BLaER1 treated with 17β-estradiol and CSF1 and Interleukin-3, amounts not matched to agents 10 nM and 100 nM (cell line): Measurements from ENCODE around the gene PLPP4.

Experiments
- H3K27ac ChIP-seq, 11 experiments: shearing (Covaris generic); formaldehyde crosslinking; 2 replicates each; pipeline ENCODE4 v1.8.1; 2022
- H3K27me3 ChIP-seq, 11 experiments: shearing (Covaris generic); formaldehyde crosslinking; 2 replicates each; pipeline ENCODE4 v1.8.1; 2022
- H3K36me3 ChIP-seq, 11 experiments: shearing (Covaris generic); formaldehyde crosslinking; 2 replicates each; pipeline ENCODE4 v1.8.1; 2022
- H3K4me1 ChIP-seq, 10 experiments: shearing (Covaris generic); formaldehyde crosslinking; 2 replicates each; pipeline ENCODE4 v1.8.1; 2022
- H3K4me2 ChIP-seq, 11 experiments: shearing (Covaris generic); formaldehyde crosslinking; 2 replicates each; pipeline ENCODE4 v1.8.1; 2022
- H3K4me3 ChIP-seq, 10 experiments: shearing (Covaris generic); formaldehyde crosslinking; 2 replicates each; pipeline ENCODE4 v1.8.1; 2022
- H3K9ac ChIP-seq, 11 experiments: shearing (Covaris generic); formaldehyde crosslinking; 2 replicates each; pipeline ENCODE4 v1.8.1; 2022
- H3K9me3 ChIP-seq, 11 experiments: shearing (Covaris generic); formaldehyde crosslinking; replicated peaks in 1 of 11; 2 replicates each; pipeline ENCODE4 v1.8.1; 2022
- H4K20me1 ChIP-seq, 11 experiments: shearing (Covaris generic); formaldehyde crosslinking; 2 replicates each; pipeline ENCODE4 v1.8.1; 2022
- Cebpa-rat ChIP-seq, 11 experiments: shearing (Covaris generic); IDR thresholded peaks; 2 replicates each; pipeline ENCODE4 v1.8.1; 2022

The PLPP4 gene

GRCh38 chr10:120540486-120540885 lies 83.5 kb downstream of the PLPP4 start:
- H3K4me2 ChIP-seq: no peak overlapping the region
- TF ChIP-seq Cebpa-rat (IDR thresholded peaks at IDR 0.05): no peak
- no peaks in the 10 kb centered on the region for H3K36me3 ChIP-seq
- H3K27me3 ChIP-seq: no peaks in the 10 kb centered on the region
- H3K27ac ChIP-seq: no peak overlapping the region
- no peaks in the 10 kb centered on the region for H4K20me1 ChIP-seq
- no peak overlapping the region for H3K9ac ChIP-seq
- no peak overlapping the region for H3K4me3 ChIP-seq
- no peaks in the 10 kb centered on the region for H3K9me3 ChIP-seq
- H3K4me1 ChIP-seq: no peaks in the 10 kb centered on the region

- H3K4me1 ChIP-seq: no peaks in the 10 kb centered on the region
- H3K36me3 ChIP-seq: no peaks in the 10 kb centered on the region
- TF ChIP-seq Cebpa-rat (IDR thresholded peaks at IDR 0.05): no peak
- no peaks in the 10 kb centered on the region for H3K27me3 ChIP-seq
- H3K9me3 ChIP-seq: no peaks in the 10 kb centered on the region
- H3K27ac ChIP-seq: no peak overlapping the region
- no peak overlapping the region for H3K9ac ChIP-seq
- no peak overlapping the region for H3K4me3 ChIP-seq
- no peak overlapping the region for H3K4me2 ChIP-seq
- H4K20me1 ChIP-seq: no peaks in the 10 kb centered on the region
Observed at GRCh38 chr10:120541984-120542383, 85.0 kb downstream of the PLPP4 start.

GRCh38 chr10:120542591-120542990 lies 85.6 kb downstream of the PLPP4 start:
- Histone ChIP-seq H3K9ac (no peak overlapping the region), H3K27ac (no peak overlapping the region), H3K4me1 (no peaks in the 10 kb centered on the region), H3K36me3 (no peaks in the 10 kb centered on the region), H3K4me3 (no peak overlapping the region), H3K9me3 (no peaks in the 10 kb centered on the region), H4K20me1 (no peaks in the 10 kb centered on the region), H3K4me2 (no peak overlapping the region), H3K27me3 (no peaks in the 10 kb centered on the region)
- no peak for TF ChIP-seq Cebpa-rat (IDR thresholded peaks at IDR 0.05)

- Histone ChIP-seq H3K36me3 (no peaks in the 10 kb centered on the region), H3K27me3 (no peaks in the 10 kb centered on the region), H3K4me1 (no peaks in the 10 kb centered on the region), H3K4me3 (no peak overlapping the region), H3K9ac (no peak overlapping the region), H3K27ac (no peak overlapping the region), H4K20me1 (no peaks in the 10 kb centered on the region), H3K4me2 (no peak overlapping the region), H3K9me3 (peaks cover 0 to 4% (median 0%) of the 10 kb centered on the region in 11 experiments; a peak in 5 of 22 replicates)
- no peak for TF ChIP-seq Cebpa-rat (IDR thresholded peaks at IDR 0.05)
Observed at GRCh38 chr10:120543291-120543690, 86.3 kb downstream of the PLPP4 start.

GRCh38 chr10:120548210-120548609 lies 91.2 kb downstream of the PLPP4 start:
- Histone ChIP-seq H3K27ac (no peak overlapping the region), H3K27me3 (no peaks in the 10 kb centered on the region), H3K4me1 (no peaks in the 10 kb centered on the region), H4K20me1 (no peaks in the 10 kb centered on the region), H3K9me3 (peaks cover under 1 to 19% (median 5%) of the 10 kb centered on the region in 11 experiments; a peak in 21 of 22 replicates), H3K4me3 (no peak overlapping the region), H3K4me2 (no peak overlapping the region), H3K36me3 (no peaks in the 10 kb centered on the region), H3K9ac (no peak overlapping the region)
- TF ChIP-seq Cebpa-rat (IDR thresholded peaks at IDR 0.05): no peak

GRCh38 chr10:120552262-120552661 lies 95.2 kb downstream of the PLPP4 start:
- no peak for TF ChIP-seq Cebpa-rat (IDR thresholded peaks at IDR 0.05)

GRCh38 chr10:120553911-120554310 lies 96.9 kb downstream of the PLPP4 start:
- no peak for TF ChIP-seq Cebpa-rat (IDR thresholded peaks at IDR 0.05)
- Histone ChIP-seq H4K20me1 (no peaks in the 10 kb centered on the region), H3K9ac (no peak overlapping the region), H3K27ac (no peak overlapping the region), H3K4me2 (no peak overlapping the region), H3K9me3 (peaks cover 14 to 35% (median 20%) of the 10 kb centered on the region in 11 experiments), H3K4me1 (no peaks in the 10 kb centered on the region), H3K27me3 (no peaks in the 10 kb centered on the region), H3K36me3 (0 out of 22 replicates have a peak, but pooled peaks cover 0 to 3% (median 0%) of the 10 kb centered on the region in 11 experiments), H3K4me3 (no peak overlapping the region)

More at GRCh38 chr10:120552262-120552661, 95.2 kb downstream of the PLPP4 start:
- H3K4me1 ChIP-seq: no peaks in the 10 kb centered on the region
- H3K27me3 ChIP-seq: no peaks in the 10 kb centered on the region
- H4K20me1 ChIP-seq: no peaks in the 10 kb centered on the region
- H3K36me3 ChIP-seq: 0 out of 22 replicates have a peak, but pooled peaks cover 0 to 3% (median 0%) of the 10 kb centered on the region in 11 experiments
- peaks cover 14 to 42% (median 21%) of the 10 kb centered on the region in 11 experiments for H3K9me3 ChIP-seq
- no peak overlapping the region for H3K4me3 ChIP-seq
- no peak overlapping the region for H3K4me2 ChIP-seq
- H3K9ac ChIP-seq: no peak overlapping the region
- H3K27ac ChIP-seq: no peak overlapping the region

GRCh38 chr10:120555436-120555835 lies 98.4 kb downstream of the PLPP4 start:
- Histone ChIP-seq H4K20me1 (no peaks in the 10 kb centered on the region), H3K4me1 (no peaks in the 10 kb centered on the region), H3K9ac (no peak overlapping the region), H3K9me3 (peaks cover 14 to 35% (median 20%) of the 10 kb centered on the region in 11 experiments), H3K27ac (no peak overlapping the region), H3K36me3 (0 out of 22 replicates have a peak, but pooled peaks cover 0 to 3% (median 0%) of the 10 kb centered on the region in 11 experiments), H3K4me2 (no peak overlapping the region), H3K27me3 (no peaks in the 10 kb centered on the region), H3K4me3 (no peak overlapping the region)
- no peak for TF ChIP-seq Cebpa-rat (IDR thresholded peaks at IDR 0.05)

- Histone ChIP-seq H3K4me3 (no peak overlapping the region), H3K27ac (no peak overlapping the region), H3K9me3 (peaks cover 14 to 35% (median 20%) of the 10 kb centered on the region in 11 experiments), H3K27me3 (no peaks in the 10 kb centered on the region), H4K20me1 (no peaks in the 10 kb centered on the region), H3K4me1 (no peaks in the 10 kb centered on the region), H3K36me3 (0 out of 22 replicates have a peak, but pooled peaks cover 0 to 3% (median 0%) of the 10 kb centered on the region in 11 experiments), H3K4me2 (no peak overlapping the region), H3K9ac (no peak overlapping the region)
- no peak for TF ChIP-seq Cebpa-rat (IDR thresholded peaks at IDR 0.05)
Observed at GRCh38 chr10:120555842-120556532, 99.0 kb downstream of the PLPP4 start.

GRCh38 chr10:120557311-120557710 lies 100.3 kb downstream of the PLPP4 start:
- no peak overlapping the region for H3K27ac ChIP-seq

More at GRCh38 chr10:120557311-120557710, 100.3 kb downstream of the PLPP4 start:
- TF ChIP-seq Cebpa-rat (IDR thresholded peaks at IDR 0.05): no peak
- H3K36me3 ChIP-seq: 0 out of 22 replicates have a peak, but pooled peaks cover 0 to 3% (median 0%) of the 10 kb centered on the region in 11 experiments
- H4K20me1 ChIP-seq: no peaks in the 10 kb centered on the region
- H3K9me3 ChIP-seq: peaks cover 14 to 35% (median 20%) of the 10 kb centered on the region in 11 experiments
- no peaks in the 10 kb centered on the region for H3K4me1 ChIP-seq
- no peak overlapping the region for H3K9ac ChIP-seq
- H3K27me3 ChIP-seq: no peaks in the 10 kb centered on the region
- H3K4me3 ChIP-seq: no peak overlapping the region
- no peak overlapping the region for H3K4me2 ChIP-seq
